OCI-LY3 (cell line): ENCODE results near the gene TEX48.

Experiments
- EZH2phosphoT487 ChIP-seq: fragments of 200-600 bp; shearing (Covaris generic); IDR thresholded peaks from 2 replicates; pipeline ENCODE4 v1.6.1; 2018; ENCODE audit warnings: antibody characterized with exemption, mixed run types, low read depth
- TF ChIP-seq, protein P1 (sequence below): fragments of 200-600, 300-600 bp; sonication (generic); IDR thresholded peaks from 2 replicates; pipeline ENCODE4 v1.5.1; 2014; ENCODE audit warnings: antibody characterized with exemption, low read length, low read depth

DNA sequence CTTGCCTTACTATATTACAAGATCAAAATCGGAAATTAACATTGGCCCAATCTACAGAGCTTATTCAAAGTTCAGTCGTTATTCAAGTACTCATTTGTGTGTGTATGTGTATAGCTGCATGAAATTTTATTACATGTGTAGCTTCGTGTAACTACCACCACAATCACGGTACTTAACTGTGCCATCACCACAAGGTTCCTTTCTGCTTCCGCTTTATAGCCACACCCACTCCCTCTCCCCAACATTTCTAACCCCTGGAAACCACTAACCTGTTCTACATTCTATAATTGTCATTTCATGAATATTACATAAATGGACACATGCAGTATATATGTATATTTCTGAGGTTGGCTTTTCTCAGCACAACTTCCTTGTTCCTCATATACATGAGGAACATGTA, 4.0 kb upstream of the TEX48 start:
- TF ChIP-seq, protein P1, sequence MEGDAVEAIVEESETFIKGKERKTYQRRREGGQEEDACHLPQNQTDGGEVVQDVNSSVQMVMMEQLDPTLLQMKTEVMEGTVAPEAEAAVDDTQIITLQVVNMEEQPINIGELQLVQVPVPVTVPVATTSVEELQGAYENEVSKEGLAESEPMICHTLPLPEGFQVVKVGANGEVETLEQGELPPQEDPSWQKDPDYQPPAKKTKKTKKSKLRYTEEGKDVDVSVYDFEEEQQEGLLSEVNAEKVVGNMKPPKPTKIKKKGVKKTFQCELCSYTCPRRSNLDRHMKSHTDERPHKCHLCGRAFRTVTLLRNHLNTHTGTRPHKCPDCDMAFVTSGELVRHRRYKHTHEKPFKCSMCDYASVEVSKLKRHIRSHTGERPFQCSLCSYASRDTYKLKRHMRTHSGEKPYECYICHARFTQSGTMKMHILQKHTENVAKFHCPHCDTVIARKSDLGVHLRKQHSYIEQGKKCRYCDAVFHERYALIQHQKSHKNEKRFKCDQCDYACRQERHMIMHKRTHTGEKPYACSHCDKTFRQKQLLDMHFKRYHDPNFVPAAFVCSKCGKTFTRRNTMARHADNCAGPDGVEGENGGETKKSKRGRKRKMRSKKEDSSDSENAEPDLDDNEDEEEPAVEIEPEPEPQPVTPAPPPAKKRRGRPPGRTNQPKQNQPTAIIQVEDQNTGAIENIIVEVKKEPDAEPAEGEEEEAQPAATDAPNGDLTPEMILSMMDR, result no peak
- no peak for TF ChIP-seq EZH2phosphoT487
